ENCODE measurements around the gene CFAP210. TPM values are rescaled to one million over a fixed set of nuclear protein-coding genes. Genes with fewer than 3 reads are reported as not detected.

The CFAP210 gene
- polyA plus RNA-seq, 1 experiment = not detected

GRCh38 chr2:169711751-169712509 lies 17.7 kb upstream of the CFAP210 start:
- ChIA-PET CTCF (no interaction called here), POLR2A (no interaction called here)

GRCh38 chr2:169709981-169710380 lies 15.8 kb upstream of the CFAP210 start:
- DNase-seq (ENCODE audit: low read depth) = no peak
- Histone ChIP-seq H3K36me3 (ENCODE audit: control insufficient read depth, insufficient read depth, low read length) (no peaks in the 10 kb centered on the region), H3K4me3 (ENCODE audit: low read depth, low read length) (no peak overlapping the region), H3K27me3 (ENCODE audit: control insufficient read depth, insufficient read depth, low read length) (no peaks in the 10 kb centered on the region)
- ChIA-PET POLR2A (interaction anchor here (0.6 kb wide), 1 partner anchor 58 kb away, joined by 34 read pairs; no protein-coding TSS in a partner anchor), CTCF (no interaction called here)
- no peak for TF ChIP-seq CTCF (IDR thresholded peaks at IDR 0.05; ENCODE audit: insufficient read depth, low read depth, low read length)

More at GRCh38 chr2:169711751-169712509, 17.7 kb upstream of the CFAP210 start:
- no peaks in the 10 kb centered on the region for H3K27me3 ChIP-seq (ENCODE audit: control insufficient read depth, insufficient read depth, low read length)
- no peak for TF ChIP-seq CTCF (IDR thresholded peaks at IDR 0.05; ENCODE audit: insufficient read depth, low read depth, low read length)
- no peak overlapping the region for H3K4me3 ChIP-seq (ENCODE audit: low read depth, low read length)
- DNase-seq (ENCODE audit: low read depth) = no peak
- H3K36me3 ChIP-seq (ENCODE audit: control insufficient read depth, insufficient read depth, low read length) = no peaks in the 10 kb centered on the region

- CTCF ChIA-PET = no interaction called here
- no peak for TF ChIP-seq CTCF (IDR thresholded peaks at IDR 0.05; ENCODE audit: insufficient read depth, low read depth, low read length)
- Histone ChIP-seq H3K27me3 (ENCODE audit: control insufficient read depth, insufficient read depth, low read length) (no peaks in the 10 kb centered on the region), H3K4me3 (ENCODE audit: low read depth, low read length) (no peak overlapping the region), H3K36me3 (ENCODE audit: control insufficient read depth, insufficient read depth, low read length) (no peaks in the 10 kb centered on the region)
- POLR2A ChIA-PET = interaction anchor here (0.6 kb wide), 1 partner anchor 59 kb away, joined by 34 read pairs; no protein-coding TSS in a partner anchor
- no peak for DNase-seq (ENCODE audit: low read depth)
Measured at GRCh38 chr2:169709331-169709730, 15.1 kb upstream of the CFAP210 start.

GRCh38 chr2:169707626-169708025 lies 13.4 kb upstream of the CFAP210 start:
- CTCF ChIA-PET = no interaction called here
- POLR2A ChIA-PET = no interaction called here
- H3K27me3 ChIP-seq (ENCODE audit: control insufficient read depth, insufficient read depth, low read length) = no peaks in the 10 kb centered on the region
- no peak for DNase-seq (ENCODE audit: low read depth)
- H3K4me3 ChIP-seq (ENCODE audit: low read depth, low read length) = no peak overlapping the region
- H3K36me3 ChIP-seq (ENCODE audit: control insufficient read depth, insufficient read depth, low read length) = no peaks in the 10 kb centered on the region
- TF ChIP-seq CTCF (IDR thresholded peaks at IDR 0.05; ENCODE audit: insufficient read depth, low read depth, low read length) = no peak

GRCh38 chr2:169705927-169706326 lies 11.7 kb upstream of the CFAP210 start:
- DNase-seq (ENCODE audit: low read depth) = peak; percentile 46
- H3K36me3 ChIP-seq (ENCODE audit: control insufficient read depth, insufficient read depth, low read length) = no peaks in the 10 kb centered on the region
- TF ChIP-seq CTCF (IDR thresholded peaks at IDR 0.05; ENCODE audit: insufficient read depth, low read depth, low read length) = no peak
- ChIA-PET POLR2A (interaction anchor here (0.8 kb wide), 1 partner anchor 103 kb away, joined by 3 read pairs; no protein-coding TSS in a partner anchor), CTCF (interaction anchor here (1.1 kb wide), 1 partner anchor 1241 kb away, joined by 3 read pairs; no protein-coding TSS in a partner anchor)
- no peak overlapping the region for H3K4me3 ChIP-seq (ENCODE audit: low read depth, low read length)
- H3K27me3 ChIP-seq (ENCODE audit: control insufficient read depth, insufficient read depth, low read length) = no peaks in the 10 kb centered on the region

Measured in BJ (cell line).